Measurements from ENCODE around the gene RBM14. TPM values are rescaled to one million over a fixed set of nuclear protein-coding genes. Genes with fewer than 3 reads are reported as not detected.

RBM14 gene
- total RNA-seq, 1 donor, result 22.4 TPM

GRCh38 chr11:66625752-66626149, 9.3 kb downstream of the RBM14 start:
- H2AFZ ChIP-seq (ENCODE audit: low read length), result no peak overlapping the region
- peaks cover 10% of the 10 kb centered on the region for H3K4me1 ChIP-seq (ENCODE audit: insufficient read depth, low read length)
- H3K27me3 ChIP-seq (ENCODE audit: insufficient read depth, low read length), result no peaks in the 10 kb centered on the region
- no peak overlapping the region for H3K4me2 ChIP-seq (ENCODE audit: insufficient read depth, low read length)
- H4K20me1 ChIP-seq (ENCODE audit: insufficient read depth, low read length), result peaks cover 96% of the 10 kb centered on the region
- no peaks in the 10 kb centered on the region for H3K9me3 ChIP-seq (ENCODE audit: low read depth, low read length)
- H3K4me3 ChIP-seq (ENCODE audit: insufficient read depth, low read length), result no peak overlapping the region
- peaks cover 92% of the 10 kb centered on the region for H3K36me3 ChIP-seq (ENCODE audit: insufficient read depth, low read length)
- peaks cover 100% of the 10 kb centered on the region for H3K79me2 ChIP-seq (ENCODE audit: insufficient read depth, low read length)
- H3K27ac ChIP-seq (ENCODE audit: low read depth, low read length), result peak overlapping the region; percentile 32
- TF ChIP-seq CTCF (IDR thresholded peaks at IDR 0.05; ENCODE audit: extremely low read depth, low read depth, low read length), result no peak
- no peak for DNase-seq (ENCODE audit: insufficient read length, low spot score, missing footprints)

GRCh38 chr11:66626382-66626781, 10.0 kb downstream of the RBM14 start:
- DNase-seq (ENCODE audit: insufficient read length, low spot score, missing footprints), result no peak
- Histone ChIP-seq H3K9me3 (ENCODE audit: low read depth, low read length) (no peaks in the 10 kb centered on the region), H3K27ac (ENCODE audit: low read depth, low read length) (no peak overlapping the region), H3K4me3 (ENCODE audit: insufficient read depth, low read length) (no peak overlapping the region), H4K20me1 (ENCODE audit: insufficient read depth, low read length) (peaks cover 89% of the 10 kb centered on the region), H3K4me1 (ENCODE audit: insufficient read depth, low read length) (peaks cover 6% of the 10 kb centered on the region), H3K27me3 (ENCODE audit: insufficient read depth, low read length) (no peaks in the 10 kb centered on the region), H2AFZ (ENCODE audit: low read length) (no peak overlapping the region), H3K4me2 (ENCODE audit: insufficient read depth, low read length) (no peak overlapping the region), H3K36me3 (ENCODE audit: insufficient read depth, low read length) (peaks cover 88% of the 10 kb centered on the region), H3K79me2 (ENCODE audit: insufficient read depth, low read length) (peaks cover 100% of the 10 kb centered on the region)
- no peak for TF ChIP-seq CTCF (IDR thresholded peaks at IDR 0.05; ENCODE audit: extremely low read depth, low read depth, low read length)

GRCh38 chr11:66626926-66627325, 10.5 kb downstream of the RBM14 start:
- no peak for DNase-seq (ENCODE audit: insufficient read length, low spot score, missing footprints)
- Histone ChIP-seq H3K27me3 (ENCODE audit: insufficient read depth, low read length) (no peaks in the 10 kb centered on the region), H3K4me3 (ENCODE audit: insufficient read depth, low read length) (no peak overlapping the region), H3K9me3 (ENCODE audit: low read depth, low read length) (no peaks in the 10 kb centered on the region), H4K20me1 (ENCODE audit: insufficient read depth, low read length) (peaks cover 87% of the 10 kb centered on the region), H3K27ac (ENCODE audit: low read depth, low read length) (no peak overlapping the region), H3K4me1 (ENCODE audit: insufficient read depth, low read length) (peaks cover 6% of the 10 kb centered on the region), H2AFZ (ENCODE audit: low read length) (no peak overlapping the region), H3K36me3 (ENCODE audit: insufficient read depth, low read length) (peaks cover 92% of the 10 kb centered on the region), H3K79me2 (ENCODE audit: insufficient read depth, low read length) (peaks cover 100% of the 10 kb centered on the region), H3K4me2 (ENCODE audit: insufficient read depth, low read length) (no peak overlapping the region)
- no peak for TF ChIP-seq CTCF (IDR thresholded peaks at IDR 0.05; ENCODE audit: extremely low read depth, low read depth, low read length)

- Histone ChIP-seq H3K9me3 (ENCODE audit: low read depth, low read length) (no peaks in the 10 kb centered on the region), H3K4me1 (ENCODE audit: insufficient read depth, low read length) (peaks cover 6% of the 10 kb centered on the region), H3K79me2 (ENCODE audit: insufficient read depth, low read length) (peaks cover 100% of the 10 kb centered on the region), H3K4me3 (ENCODE audit: insufficient read depth, low read length) (no peak overlapping the region), H3K36me3 (ENCODE audit: insufficient read depth, low read length) (peaks cover 87% of the 10 kb centered on the region), H3K27ac (ENCODE audit: low read depth, low read length) (no peak overlapping the region), H3K27me3 (ENCODE audit: insufficient read depth, low read length) (no peaks in the 10 kb centered on the region), H4K20me1 (ENCODE audit: insufficient read depth, low read length) (peaks cover 80% of the 10 kb centered on the region), H2AFZ (ENCODE audit: low read length) (no peak overlapping the region), H3K4me2 (ENCODE audit: insufficient read depth, low read length) (no peak overlapping the region)
- no peak for DNase-seq (ENCODE audit: insufficient read length, low spot score, missing footprints)
- TF ChIP-seq CTCF (IDR thresholded peaks at IDR 0.05; ENCODE audit: extremely low read depth, low read depth, low read length), result no peak
These were observed 11.7 kb downstream of the RBM14 start for GRCh38 chr11:66628061-66628603.
